Measurements from ENCODE around the gene SNCB. TPM values are rescaled to one million over a fixed set of nuclear protein-coding genes. Genes with fewer than 3 reads are reported as not detected.

Gene SNCB
- total and polyA plus RNA-seq, 2 of the 13 experiments (the other 11 are each of a cell fraction or from before 2014, with no cell fraction given): not detected

GRCh38 chr5:176596069-176596644 lies 34.2 kb downstream of the SNCB start:
- no peak overlapping the region for H2AFZ ChIP-seq (ENCODE audit: low read length)
- H3K4me1 ChIP-seq (ENCODE audit: insufficient read depth, low read length): no peaks in the 10 kb centered on the region
- H3K9ac ChIP-seq (ENCODE audit: insufficient read depth, low read depth, low read length): no peak overlapping the region
- DNase-seq (ENCODE audit: low spot score) (no peak), ATAC-seq (no peak), FAIRE-seq (no peak)
- intact Hi-C loops (cut with micrococcal nuclease; ENCODE audit: unreplicated experiment): no loop called here
- H3K36me3 ChIP-seq (replicated peaks in 1 of 2; ENCODE audit: control insufficient read depth in 1 of 2, insufficient read depth in 2 of 2, low read length in 2 of 2): peaks cover 0 to 9% of the 10 kb centered on the region in 2 experiments; a peak in 1 of 5 replicates
- H4K20me1 ChIP-seq (ENCODE audit: insufficient read depth, low read length): 0 out of 2 replicates have a peak, but pooled peaks cover 1% of the 10 kb centered on the region
- H3K9me3 ChIP-seq (ENCODE audit: low read length): no peaks in the 10 kb centered on the region; the same call in 1 of the 2 replicates
- ChIA-PET CTCF (ENCODE audit: low intra/inter-chr PET ratio, low total read pairs) (no interaction called here), POLR2A (no interaction called here)
- H3K27me3 ChIP-seq (ENCODE audit: control insufficient read depth in 1 of 2, insufficient read depth in 2 of 2, low read length in 2 of 2): no peaks in the 10 kb centered on the region; a peak in 1 of 5 replicates
- 95% methylated on average over 22 of the region's 23 CpGs for WGBS (ENCODE audit: low lambda C conversion rate)
- no TSS peak for BruUV-seq (replicated peaks)
- no peaks in the 10 kb centered on the region for H3K79me2 ChIP-seq (ENCODE audit: insufficient read depth, low read length)
- no peak overlapping the region for H3K27ac ChIP-seq (ENCODE audit: extremely low read length, insufficient read depth, low read length)
- in situ Hi-C loops (cut with HindIII; ENCODE audit: extremely low pct_ligation_motif_present, low pct_unique_long_range_greater_than_20kb): loop anchor here (25.0 kb wide), 1 partner anchor 859 kb away; no protein-coding TSS in a partner anchor
- H3K4me3 ChIP-seq (replicated peaks in 1 of 3; ENCODE audit: insufficient read depth in 1 of 3, low read depth in 2 of 3, low read length in 3 of 3): peak overlapping the region in 1 of 3 experiments; percentile 40; a peak in 1 of 6 replicates
- H3K4me2 ChIP-seq (ENCODE audit: low read depth, low read length): peak overlapping the region; percentile 39; the same call in 1 of the 2 replicates
- TF ChIP-seq HMGXB4 (CRISPR knock-in tag; IDR thresholded peaks at IDR 0.05; ENCODE audit: borderline replicate concordance in 1 of 2, low read depth in 1 of 2) (no peak), ZNF589 (CRISPR knock-in tag; conservative IDR thresholded peaks at IDR 0.05) (no peak), FOXA1 (IDR thresholded peaks at IDR 0.05) (no peak), FOXA1 (CRISPR knock-in tag; IDR thresholded peaks at IDR 0.05) (no peak), ZNF883 (CRISPR knock-in tag; IDR thresholded peaks at IDR 0.05; ENCODE audit: not compliant biosample characterization) (no peak), ZNF609 (CRISPR knock-in tag; IDR thresholded peaks at IDR 0.05; ENCODE audit: borderline replicate concordance) (no peak), SP5 (CRISPR knock-in tag; IDR thresholded peaks at IDR 0.05; ENCODE audit: borderline replicate concordance, low read depth) (no peak)
- TF ChIP-seq, protein P1, sequence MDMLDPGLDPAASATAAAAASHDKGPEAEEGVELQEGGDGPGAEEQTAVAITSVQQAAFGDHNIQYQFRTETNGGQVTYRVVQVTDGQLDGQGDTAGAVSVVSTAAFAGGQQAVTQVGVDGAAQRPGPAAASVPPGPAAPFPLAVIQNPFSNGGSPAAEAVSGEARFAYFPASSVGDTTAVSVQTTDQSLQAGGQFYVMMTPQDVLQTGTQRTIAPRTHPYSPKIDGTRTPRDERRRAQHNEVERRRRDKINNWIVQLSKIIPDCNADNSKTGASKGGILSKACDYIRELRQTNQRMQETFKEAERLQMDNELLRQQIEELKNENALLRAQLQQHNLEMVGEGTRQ (IDR thresholded peaks at IDR 0.05; ENCODE audit: low read depth, low read length): no peak
- TF ChIP-seq, protein P1 (CRISPR knock-in tag; IDR thresholded peaks at IDR 0.05; ENCODE audit: borderline replicate concordance): no peak
- TF ChIP-seq, protein P2, sequence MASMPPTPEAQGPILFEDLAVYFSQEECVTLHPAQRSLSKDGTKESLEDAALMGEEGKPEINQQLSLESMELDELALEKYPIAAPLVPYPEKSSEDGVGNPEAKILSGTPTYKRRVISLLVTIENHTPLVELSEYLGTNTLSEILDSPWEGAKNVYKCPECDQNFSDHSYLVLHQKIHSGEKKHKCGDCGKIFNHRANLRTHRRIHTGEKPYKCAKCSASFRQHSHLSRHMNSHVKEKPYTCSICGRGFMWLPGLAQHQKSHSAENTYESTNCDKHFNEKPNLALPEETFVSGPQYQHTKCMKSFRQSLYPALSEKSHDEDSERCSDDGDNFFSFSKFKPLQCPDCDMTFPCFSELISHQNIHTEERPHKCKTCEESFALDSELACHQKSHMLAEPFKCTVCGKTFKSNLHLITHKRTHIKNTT (CRISPR knock-in tag; IDR thresholded peaks at IDR 0.05): no peak
- TF ChIP-seq, protein P3, sequence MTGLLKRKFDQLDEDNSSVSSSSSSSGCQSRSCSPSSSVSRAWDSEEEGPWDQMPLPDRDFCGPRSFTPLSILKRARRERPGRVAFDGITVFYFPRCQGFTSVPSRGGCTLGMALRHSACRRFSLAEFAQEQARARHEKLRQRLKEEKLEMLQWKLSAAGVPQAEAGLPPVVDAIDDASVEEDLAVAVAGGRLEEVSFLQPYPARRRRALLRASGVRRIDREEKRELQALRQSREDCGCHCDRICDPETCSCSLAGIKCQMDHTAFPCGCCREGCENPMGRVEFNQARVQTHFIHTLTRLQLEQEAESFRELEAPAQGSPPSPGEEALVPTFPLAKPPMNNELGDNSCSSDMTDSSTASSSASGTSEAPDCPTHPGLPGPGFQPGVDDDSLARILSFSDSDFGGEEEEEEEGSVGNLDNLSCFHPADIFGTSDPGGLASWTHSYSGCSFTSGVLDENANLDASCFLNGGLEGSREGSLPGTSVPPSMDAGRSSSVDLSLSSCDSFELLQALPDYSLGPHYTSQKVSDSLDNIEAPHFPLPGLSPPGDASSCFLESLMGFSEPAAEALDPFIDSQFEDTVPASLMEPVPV (CRISPR knock-in tag; IDR thresholded peaks at IDR 0.05): no peak
